CD4-positive, alpha-beta T cell treated with Interleukin-6 for 4 hours (primary cell): ENCODE data around the gene BCL11B.

Experiments used
- DNase-seq: peaks from one replicate; pipeline ENCODE4 v3.0.0-alpha.2; 2020; ENCODE audit warnings: mixed read lengths

BCL11B gene

DNA sequence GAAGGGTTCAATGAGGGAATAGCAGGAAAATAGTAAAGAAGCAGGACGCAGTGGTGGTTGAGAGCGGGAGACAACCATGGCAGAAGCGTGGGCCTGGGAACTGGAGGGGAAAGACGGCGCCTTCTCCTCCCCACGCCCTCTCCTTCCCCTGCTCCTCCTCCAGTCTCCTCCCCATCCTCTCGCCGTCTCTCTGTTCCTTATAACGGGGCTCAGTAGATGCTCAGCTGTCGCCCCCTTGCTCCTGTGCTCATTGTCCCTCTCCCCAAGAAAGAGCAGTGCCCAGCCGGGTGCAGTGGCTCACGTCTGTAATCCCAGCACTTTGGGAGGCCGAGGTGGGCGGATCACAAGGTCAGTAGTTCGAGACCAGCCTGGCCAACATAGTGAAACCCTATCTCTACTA, 142.0 kb downstream of the BCL11B start:
- DNase-seq, result no peak

GRCh38 chr14:99129211-99129696, 142.7 kb downstream of the BCL11B start:
- DNase-seq, result no peak

DNA sequence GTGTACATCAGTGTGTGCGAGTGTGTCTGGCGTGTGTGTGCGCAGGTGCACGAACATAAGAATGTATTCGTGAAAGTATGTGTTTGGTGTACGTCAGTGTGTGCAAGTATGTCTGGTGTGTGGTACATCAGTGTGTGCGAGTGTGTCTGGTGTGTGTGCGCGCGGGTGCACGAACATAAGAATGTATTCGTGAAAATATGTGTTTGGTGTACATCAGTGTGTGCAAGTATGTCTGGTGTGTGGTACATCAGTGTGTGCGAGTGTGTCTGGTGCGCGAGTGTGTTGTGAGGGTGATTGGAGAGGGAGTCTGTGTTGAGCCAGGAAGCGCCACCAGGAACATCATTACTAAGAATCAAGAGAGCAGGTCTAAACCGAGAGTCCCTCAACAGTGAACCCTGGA, 143.8 kb downstream of the BCL11B start:
- no peak for DNase-seq

DNA sequence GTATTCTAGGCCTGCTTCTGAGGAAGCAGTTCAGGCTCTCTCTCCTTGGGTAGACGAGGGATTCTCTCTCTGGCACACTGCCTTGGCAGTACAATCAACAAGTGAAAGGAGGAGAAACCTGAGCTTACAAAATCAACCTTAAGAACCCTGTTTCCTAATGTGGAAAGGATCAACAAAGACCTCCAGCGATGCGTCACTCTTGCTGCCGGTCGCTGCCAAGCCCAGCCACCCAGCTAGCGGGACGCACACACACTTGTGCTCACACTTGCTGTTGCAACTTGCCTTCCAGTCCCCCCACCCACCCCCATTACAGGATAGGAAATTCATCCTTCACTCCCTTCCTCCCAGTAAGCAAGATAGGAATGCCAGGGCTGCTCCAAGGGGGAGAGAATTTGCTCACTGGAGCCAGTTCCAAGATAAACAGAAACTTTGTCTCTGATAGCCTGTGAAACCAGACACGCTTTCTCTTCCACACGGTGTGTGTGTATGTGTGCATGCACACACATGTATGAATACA, 144.3 kb downstream of the BCL11B start:
- no peak for DNase-seq

DNA sequence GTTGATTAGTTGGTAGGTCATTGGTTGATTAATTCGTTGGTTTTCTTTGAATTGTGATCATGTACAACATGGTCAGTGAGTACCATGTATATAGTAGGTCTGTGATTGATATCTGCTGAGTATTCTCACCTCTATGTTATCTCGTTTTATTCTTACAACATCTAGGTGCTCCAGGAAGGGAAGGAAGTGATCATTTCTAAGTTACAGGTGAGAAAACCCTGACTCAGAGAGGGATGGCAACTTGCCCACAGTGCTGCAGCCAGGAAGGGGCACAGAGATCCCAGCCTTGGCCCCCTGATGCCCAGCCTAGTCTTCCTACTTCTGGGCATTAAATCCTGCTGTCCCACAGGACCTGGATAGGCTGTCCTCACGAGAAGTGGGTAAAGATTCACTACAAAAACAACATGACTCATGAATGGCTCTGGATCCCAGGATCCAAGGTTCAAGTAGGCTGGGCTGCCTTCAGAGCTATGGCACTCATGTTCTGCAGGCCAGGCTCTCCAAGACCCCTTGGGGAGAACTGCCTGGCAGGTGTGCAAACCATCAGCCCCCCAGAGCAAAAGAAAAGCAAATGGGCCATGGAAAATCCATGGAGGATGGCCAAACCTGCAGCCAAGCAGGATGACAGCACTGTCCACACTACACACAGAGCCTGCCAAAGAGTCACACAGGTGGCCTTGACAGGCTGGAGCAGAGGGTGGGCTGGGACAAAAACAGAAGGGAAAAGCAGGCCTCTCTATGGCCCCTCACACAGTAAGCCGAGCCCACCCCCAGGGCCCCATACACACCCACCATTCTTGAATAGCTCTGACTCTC, 146.2 kb downstream of the BCL11B start:
- no peak for DNase-seq

GRCh38 chr14:99125113-99125512, 146.9 kb downstream of the BCL11B start:
- DNase-seq, result no peak

DNA sequence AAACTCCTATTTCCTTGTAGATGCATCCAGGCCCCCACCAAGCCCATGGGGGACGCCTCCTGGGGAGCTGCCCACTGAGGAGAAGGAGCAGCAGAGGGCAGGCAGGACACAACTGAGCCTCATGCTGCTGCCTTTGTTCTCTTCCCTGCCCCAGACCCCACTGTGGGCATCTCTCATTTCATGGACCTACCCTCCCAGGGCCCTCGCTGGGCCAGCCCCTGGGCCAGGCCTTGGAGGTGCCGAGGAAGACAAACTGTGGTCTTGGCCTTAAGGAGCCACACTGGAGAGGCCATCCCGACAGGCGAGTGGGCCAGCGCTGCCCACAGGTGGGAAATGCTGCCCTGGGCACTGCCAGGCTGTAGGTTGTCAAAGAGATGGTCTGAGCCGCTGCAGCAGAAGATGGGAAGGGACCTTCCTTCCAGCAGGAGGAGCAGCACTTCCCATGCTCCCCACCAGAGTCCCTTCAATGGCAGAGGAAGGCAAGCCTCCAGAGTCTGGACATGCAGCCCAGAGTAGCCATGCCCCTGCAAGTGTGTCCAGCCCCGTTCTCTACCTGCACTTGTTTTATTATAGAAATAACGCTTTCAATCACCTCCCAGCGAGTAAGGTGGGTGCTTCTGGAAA, 147.4 kb downstream of the BCL11B start:
- DNase-seq, result no peak

DNA sequence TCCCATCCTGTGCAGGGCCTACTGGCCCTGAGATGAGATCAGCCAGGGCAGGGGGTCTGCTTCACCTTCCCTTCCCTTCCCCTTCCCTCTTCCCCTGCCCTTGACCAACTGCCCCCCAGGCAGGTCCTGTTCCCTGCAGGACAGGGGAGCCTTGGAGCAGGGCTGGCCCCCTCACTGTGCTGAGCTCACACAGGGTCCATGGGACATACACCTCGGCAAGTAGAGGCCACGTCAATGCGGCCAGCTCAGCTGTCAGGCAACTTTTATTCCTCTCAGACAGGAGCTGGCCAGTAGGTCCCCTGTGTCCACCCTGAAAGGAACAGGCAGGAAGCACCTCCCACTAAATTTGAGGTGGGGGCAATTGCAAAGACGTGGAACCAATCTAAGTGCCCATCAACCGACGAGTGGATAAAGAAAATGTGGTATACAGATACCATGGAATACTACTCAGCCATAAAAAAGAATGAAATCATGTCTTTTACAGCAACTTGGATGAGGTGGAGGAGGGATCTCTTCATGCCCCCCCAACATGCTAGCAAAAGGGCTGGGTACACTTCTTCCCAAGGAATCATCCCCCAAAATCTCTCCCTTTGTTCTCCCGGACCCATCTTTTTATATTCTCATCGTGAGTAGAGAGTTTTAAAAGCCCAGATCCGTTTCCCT, 148.7 kb downstream of the BCL11B start:
- no peak for DNase-seq

- no peak for DNase-seq
These were observed 149.4 kb downstream of the BCL11B start for GRCh38 chr14:99122521-99123125.

GRCh38 chr14:99121319-99121875, 150.6 kb downstream of the BCL11B start:
- DNase-seq, result no peak

- DNase-seq, result no peak
These were observed 151.3 kb downstream of the BCL11B start for GRCh38 chr14:99120526-99121318.

DNA sequence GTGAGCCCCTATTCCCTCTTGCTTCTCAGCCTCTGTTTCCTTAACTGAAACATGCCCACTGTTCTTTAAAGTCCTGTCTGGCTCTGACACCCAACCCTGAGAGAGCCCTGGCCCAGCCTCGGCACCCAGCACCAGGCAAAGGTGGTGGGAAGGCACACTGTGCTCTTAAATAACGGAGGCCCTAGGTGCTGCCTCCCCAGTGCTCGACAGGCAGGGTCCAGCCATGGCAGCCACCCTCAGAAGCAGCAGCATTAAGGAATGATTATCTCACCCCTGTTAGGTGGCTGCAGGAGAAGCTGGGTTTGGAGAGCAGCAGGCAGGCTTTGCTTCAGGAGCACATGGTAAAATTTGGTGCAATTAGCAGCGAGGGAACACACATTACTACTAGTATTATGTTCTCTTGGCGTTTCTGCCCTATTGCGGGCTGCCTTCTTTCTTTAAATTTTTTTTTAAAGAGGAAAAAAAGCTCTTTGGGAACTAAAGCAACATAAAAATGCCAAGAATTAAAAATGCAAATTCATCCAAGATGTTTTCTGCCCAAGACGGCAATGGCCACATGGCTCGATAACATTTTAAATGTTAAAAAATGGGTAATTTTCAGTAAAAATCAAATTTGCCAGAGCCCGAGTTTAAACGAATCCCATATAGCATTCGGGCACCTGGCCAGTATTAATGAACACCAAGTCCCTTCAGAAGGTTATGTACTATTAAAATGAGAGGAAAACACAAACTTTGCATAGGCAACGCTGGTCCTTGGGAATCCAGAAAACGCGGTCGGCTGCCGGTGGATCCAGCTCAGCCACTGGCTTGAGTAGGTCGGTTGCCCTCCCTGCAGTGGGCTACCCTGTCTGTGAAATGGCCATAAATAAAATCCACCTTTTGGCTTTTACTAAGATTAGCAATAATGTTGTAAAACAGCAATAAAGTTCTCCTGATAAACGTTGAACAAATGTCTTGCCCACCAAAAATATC, 152.2 kb downstream of the BCL11B start:
- no peak for DNase-seq
